Neural progenitor cell (in vitro differentiated cells): ENCODE data around the gene BTBD10.

Experiments used
- EZH2 ChIP-seq: fragments of 200-600 bp; sonication (generic); IDR thresholded peaks from 2 replicates; pipeline ENCODE4 v1.6.1; 2017; ENCODE audit warnings: antibody characterized with exemption, mild to moderate bottlenecking, moderate library complexity
- TF ChIP-seq, protein P1 (sequence below): fragments of 200-600 bp; sonication (generic); IDR thresholded peaks from 2 replicates; pipeline ENCODE4 v1.5.1; 2017; ENCODE audit warnings: antibody characterized with exemption, mild to moderate bottlenecking

DNA sequence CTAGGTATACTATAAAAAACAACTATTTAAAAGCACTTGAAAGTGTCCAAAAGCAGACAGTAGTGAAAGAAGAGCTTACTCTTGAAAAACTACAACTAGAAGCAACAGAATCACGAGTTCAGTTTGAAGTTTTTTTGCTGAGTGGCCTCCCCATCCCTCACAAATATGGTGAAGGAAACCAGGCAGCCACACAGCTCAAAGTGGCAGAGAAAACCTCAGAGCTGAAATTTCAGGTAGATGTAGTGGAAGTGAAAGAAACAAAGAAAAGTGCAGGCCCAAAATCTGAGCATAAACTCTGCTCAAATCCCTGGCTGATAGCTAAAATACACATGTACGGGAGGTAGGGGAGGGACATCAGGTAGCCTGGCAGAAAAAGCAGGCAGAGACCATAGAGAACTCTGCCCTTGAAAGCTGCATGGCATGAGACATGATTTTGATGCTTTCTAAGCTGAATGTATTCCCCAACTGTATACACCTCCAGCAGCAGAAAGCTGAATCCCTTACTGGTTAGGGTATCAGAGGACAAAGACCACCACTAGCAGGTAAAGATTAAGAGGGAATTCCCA lies 12.1 kb downstream of the BTBD10 start:
- TF ChIP-seq, protein P1, sequence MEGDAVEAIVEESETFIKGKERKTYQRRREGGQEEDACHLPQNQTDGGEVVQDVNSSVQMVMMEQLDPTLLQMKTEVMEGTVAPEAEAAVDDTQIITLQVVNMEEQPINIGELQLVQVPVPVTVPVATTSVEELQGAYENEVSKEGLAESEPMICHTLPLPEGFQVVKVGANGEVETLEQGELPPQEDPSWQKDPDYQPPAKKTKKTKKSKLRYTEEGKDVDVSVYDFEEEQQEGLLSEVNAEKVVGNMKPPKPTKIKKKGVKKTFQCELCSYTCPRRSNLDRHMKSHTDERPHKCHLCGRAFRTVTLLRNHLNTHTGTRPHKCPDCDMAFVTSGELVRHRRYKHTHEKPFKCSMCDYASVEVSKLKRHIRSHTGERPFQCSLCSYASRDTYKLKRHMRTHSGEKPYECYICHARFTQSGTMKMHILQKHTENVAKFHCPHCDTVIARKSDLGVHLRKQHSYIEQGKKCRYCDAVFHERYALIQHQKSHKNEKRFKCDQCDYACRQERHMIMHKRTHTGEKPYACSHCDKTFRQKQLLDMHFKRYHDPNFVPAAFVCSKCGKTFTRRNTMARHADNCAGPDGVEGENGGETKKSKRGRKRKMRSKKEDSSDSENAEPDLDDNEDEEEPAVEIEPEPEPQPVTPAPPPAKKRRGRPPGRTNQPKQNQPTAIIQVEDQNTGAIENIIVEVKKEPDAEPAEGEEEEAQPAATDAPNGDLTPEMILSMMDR: no peak
- no peak for TF ChIP-seq EZH2
